HG03442 (cell line): ENCODE measurements around the gene PCK2.
"Not testable (repeated sequence)": the region's sequence is repeated elsewhere in the genome, so short reads cannot be mapped to it uniquely, and the experiment has no call there.

Experiments
- ATAC-seq: cut with Tn5 transposase; IDR thresholded peaks from one replicate; pipeline ENCODE4 v1.9.1; 2021; ENCODE audit warnings: mild to moderate bottlenecking, moderate library complexity; ENCODE audit not compliant: unreplicated experiment

The PCK2 gene

GRCh38 chr14:24093901-24094840, at the start of gene PCK2:
Gene PCK2, plus strand, starts transcription at chr14:24094311. Its CDS starts 95 bp downstream, at chr14:24094406.
- peak; percentile 43 for ATAC-seq

- ATAC-seq = not testable (repeated sequence)
Measured at GRCh38 chr14:24049002-24049401, 45.1 kb upstream of the PCK2 start.

- ATAC-seq = not testable (repeated sequence)
Measured at GRCh38 chr14:24050753-24051152, 43.4 kb upstream of the PCK2 start.

- no peak for ATAC-seq
Measured at GRCh38 chr14:24051176-24051788, 42.8 kb upstream of the PCK2 start.

GRCh38 chr14:24051789-24052655, 42.1 kb upstream of the PCK2 start, which contains the start of gene CARMIL3:
Gene CARMIL3, plus strand, starts transcription at chr14:24052009. Its CDS starts 145 bp downstream, at chr14:24052154.
- peak; percentile 74 for ATAC-seq

GRCh38 chr14:24052656-24053547, 41.2 kb upstream of the PCK2 start:
- ATAC-seq = no peak

GRCh38 chr14:24053548-24054323, 40.4 kb upstream of the PCK2 start:
- ATAC-seq = no peak

GRCh38 chr14:24054324-24054641, 39.8 kb upstream of the PCK2 start:
- no peak for ATAC-seq

GRCh38 chr14:24054646-24055045, 39.5 kb upstream of the PCK2 start:
- ATAC-seq = no peak

GRCh38 chr14:24055971-24056799, 37.9 kb upstream of the PCK2 start:
- no peak for ATAC-seq

GRCh38 chr14:24056800-24057184, 37.3 kb upstream of the PCK2 start:
- no peak for ATAC-seq

- no peak for ATAC-seq
Measured at GRCh38 chr14:24057271-24057670, 36.8 kb upstream of the PCK2 start.

GRCh38 chr14:24057867-24058259, 36.2 kb upstream of the PCK2 start:
- ATAC-seq = no peak

GRCh38 chr14:24058260-24058950, 35.7 kb upstream of the PCK2 start:
- peak; percentile 61 for ATAC-seq

- no peak for ATAC-seq
Measured at GRCh38 chr14:24058951-24059475, 35.1 kb upstream of the PCK2 start.

GRCh38 chr14:24059841-24060388, 34.2 kb upstream of the PCK2 start:
- no peak for ATAC-seq

- no peak for ATAC-seq
Measured at GRCh38 chr14:24060443-24060842, 33.7 kb upstream of the PCK2 start.
